Right atrium auricular region (tissue), 2 donors: ENCODE data around the gene GPC2. TPM values are rescaled to one million over a fixed set of nuclear protein-coding genes. Genes with fewer than 3 reads are reported as not detected.

Source experiments
- DNase-seq: peaks from one replicate; pipeline ENCODE4 v3.0.0-alpha.2; 2019; ENCODE audit warnings: low spot score
- H3K27ac ChIP-seq, 2 donors: fragments of 200-600 bp; sonication (generic); 1 replicate in 1 of 2; 2 replicates in 1 of 2; pipeline ENCODE4 v1.5.1; 2016 to 2019
- H3K27me3 ChIP-seq, 2 donors: fragments of 200-600 bp; sonication (generic); one replicate each; pipeline versions ENCODE4 v1.5.1 to v1.6.0; 2017 to 2019
- H3K36me3 ChIP-seq: fragments of 200-600 bp; sonication (generic); one replicate; pipeline ENCODE4 v1.5.1; 2016
- H3K4me1 ChIP-seq, 2 donors: fragments of 200-600 bp; sonication (generic); one replicate each; pipeline versions ENCODE4 v1.5.1 to v1.6.0; 2017 to 2019
- H3K4me3 ChIP-seq, 2 donors: fragments of 200-600 bp; sonication (generic); 1 replicate in 1 of 2; 2 replicates in 1 of 2; pipeline ENCODE4 v1.5.1; 2017 to 2019; ENCODE audit warnings: mild to moderate bottlenecking in 1 of 2, moderate library complexity in 1 of 2
- H3K9me3 ChIP-seq, 2 donors: fragments of 200-600 bp; sonication (generic); one replicate each; pipeline ENCODE4 v1.5.1; 2019
- total RNA-seq, 2 donors: library from RNA; depleted of rRNA; stranded (reverse); fragments of >200 nt; gene quantifications; one replicate each; pipeline ENCODE4 v1.1.0, GENCODE V29; 2016
- TF ChIP-seq, protein P1 (sequence below), 2 donors: fragments of 200-600 bp; sonication (generic); IDR thresholded peaks; one replicate each; pipeline ENCODE4 v1.5.1; 2019; ENCODE audit warnings: antibody characterized with exemption in 2 of 2

The GPC2 gene
- total RNA-seq, 2 donors from 2014 or later = 0.12 TPM; not detected in 1

DNA sequence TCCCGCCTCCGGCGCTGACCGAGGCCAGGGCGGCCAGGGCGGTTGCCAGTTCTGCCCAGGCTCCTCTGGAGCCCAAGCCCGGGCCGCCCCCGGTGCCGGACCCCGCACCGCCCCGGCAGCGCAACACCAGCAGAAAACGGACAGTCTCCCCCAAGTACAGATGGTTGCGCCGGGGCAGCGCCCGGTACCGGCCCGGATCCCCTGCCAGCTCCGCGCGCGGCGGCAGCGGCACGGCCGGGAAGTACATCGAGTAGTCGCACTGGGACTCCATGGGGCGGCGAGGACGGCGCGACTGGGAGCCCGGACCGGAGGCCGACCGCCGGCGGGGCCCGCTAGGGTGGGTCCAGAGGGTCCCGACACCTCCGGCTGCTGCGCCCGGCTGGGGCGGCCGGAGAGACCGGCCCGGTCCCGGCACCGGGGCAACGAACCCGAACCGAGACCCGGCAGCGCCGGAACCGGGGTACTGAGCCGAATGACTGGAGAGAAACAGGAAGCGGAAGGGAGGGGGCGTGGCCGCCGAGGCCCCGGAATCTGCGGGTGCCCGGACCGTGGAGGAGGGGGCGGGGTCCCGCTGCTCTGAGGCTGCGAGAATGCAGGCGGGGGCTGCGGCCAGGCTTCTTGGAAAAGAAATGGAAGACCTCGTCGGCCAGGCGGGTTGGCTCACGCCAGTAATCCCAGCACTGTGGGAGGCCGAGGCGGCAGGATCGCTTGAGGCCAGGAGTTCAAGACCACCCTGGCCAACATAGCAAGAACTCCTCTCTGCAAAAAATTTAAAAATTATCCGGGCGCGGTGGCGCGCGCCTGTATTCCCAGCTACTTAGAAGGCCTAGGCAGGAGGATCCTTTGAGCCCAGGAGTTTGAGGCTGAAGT is 18.7 kb downstream of the GPC2 start, which contains the start of gene TRAPPC14:
TRAPPC14 (minus strand) TSS at position 495 of the 870 bp plus-strand sequence; CDS start at position 271, 224 bp downstream.
- Histone ChIP-seq H3K4me3 (peak within 1 kb of the TSS; percentile 71 to 74), H3K4me1 (peaks cover 0 to 22% of the 10 kb centered on the region in 2 donors), H3K27me3 (no peaks in the 10 kb centered on the region), H3K9me3 (no peaks in the 10 kb centered on the region), H3K27ac (peak within 1 kb of the TSS; percentile 72 to 80), H3K36me3 (peaks cover 32% of the 10 kb centered on the region)
- TF ChIP-seq, protein P1, sequence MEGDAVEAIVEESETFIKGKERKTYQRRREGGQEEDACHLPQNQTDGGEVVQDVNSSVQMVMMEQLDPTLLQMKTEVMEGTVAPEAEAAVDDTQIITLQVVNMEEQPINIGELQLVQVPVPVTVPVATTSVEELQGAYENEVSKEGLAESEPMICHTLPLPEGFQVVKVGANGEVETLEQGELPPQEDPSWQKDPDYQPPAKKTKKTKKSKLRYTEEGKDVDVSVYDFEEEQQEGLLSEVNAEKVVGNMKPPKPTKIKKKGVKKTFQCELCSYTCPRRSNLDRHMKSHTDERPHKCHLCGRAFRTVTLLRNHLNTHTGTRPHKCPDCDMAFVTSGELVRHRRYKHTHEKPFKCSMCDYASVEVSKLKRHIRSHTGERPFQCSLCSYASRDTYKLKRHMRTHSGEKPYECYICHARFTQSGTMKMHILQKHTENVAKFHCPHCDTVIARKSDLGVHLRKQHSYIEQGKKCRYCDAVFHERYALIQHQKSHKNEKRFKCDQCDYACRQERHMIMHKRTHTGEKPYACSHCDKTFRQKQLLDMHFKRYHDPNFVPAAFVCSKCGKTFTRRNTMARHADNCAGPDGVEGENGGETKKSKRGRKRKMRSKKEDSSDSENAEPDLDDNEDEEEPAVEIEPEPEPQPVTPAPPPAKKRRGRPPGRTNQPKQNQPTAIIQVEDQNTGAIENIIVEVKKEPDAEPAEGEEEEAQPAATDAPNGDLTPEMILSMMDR (IDR thresholded peaks at IDR 0.05) = no peak
- DNase-seq = peak; percentile 92

DNA sequence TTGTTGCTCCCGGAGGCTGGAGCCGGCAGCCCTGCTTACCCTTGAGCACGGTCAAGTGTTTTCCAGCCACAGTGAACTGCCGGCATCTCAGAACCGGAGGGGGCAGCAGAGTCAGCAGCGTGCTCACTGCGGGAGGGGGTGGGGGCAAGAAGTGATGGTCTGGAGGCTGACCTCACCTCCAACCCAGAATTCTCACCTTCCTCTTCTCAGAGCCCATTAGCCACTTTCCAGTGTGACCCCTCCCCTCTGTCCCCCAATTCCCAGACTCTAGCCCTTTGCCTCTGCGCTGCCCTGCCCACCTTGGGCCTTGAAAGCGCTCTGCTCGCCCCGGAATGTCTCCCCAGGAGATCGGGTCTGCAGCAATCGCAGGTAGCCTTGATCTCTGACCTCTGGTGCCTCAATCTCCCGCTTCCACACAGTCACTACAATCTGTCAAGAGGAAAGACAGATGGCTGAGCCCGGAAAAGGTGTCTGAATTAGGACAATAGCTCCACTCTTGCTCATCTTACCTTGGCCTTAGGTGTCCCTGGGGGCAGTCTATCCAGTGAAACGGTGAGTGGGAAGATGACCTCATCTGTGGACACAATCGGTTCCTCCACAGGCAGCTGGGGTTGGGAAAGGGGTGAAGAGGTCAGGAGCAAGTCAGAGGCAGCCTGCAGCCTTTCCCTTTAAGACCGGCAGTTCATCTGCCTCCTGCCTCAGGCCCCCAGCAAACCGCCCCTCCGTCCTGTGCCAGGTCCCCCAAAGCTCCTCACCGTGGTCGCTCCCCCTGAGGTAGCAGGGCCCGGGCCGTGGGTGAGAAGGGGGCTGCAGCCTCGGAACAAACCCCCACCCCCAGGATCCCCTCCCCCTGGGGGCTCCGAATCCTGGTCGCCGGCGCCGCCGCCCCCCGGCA is 19.6 kb downstream of the GPC2 start:
- H3K4me1 ChIP-seq = peaks cover 0 to 22% of the 10 kb centered on the region in 2 donors
- no peaks in the 10 kb centered on the region for H3K9me3 ChIP-seq
- H3K4me3 ChIP-seq = peak overlapping the region; percentile 71 to 74
- no peaks in the 10 kb centered on the region for H3K27me3 ChIP-seq
- peak overlapping the region; percentile 72 to 80 for H3K27ac ChIP-seq
- DNase-seq = peak; percentile 69
- H3K36me3 ChIP-seq = peaks cover 33% of the 10 kb centered on the region
- TF ChIP-seq, protein P1 (IDR thresholded peaks at IDR 0.05) = no peak

DNA sequence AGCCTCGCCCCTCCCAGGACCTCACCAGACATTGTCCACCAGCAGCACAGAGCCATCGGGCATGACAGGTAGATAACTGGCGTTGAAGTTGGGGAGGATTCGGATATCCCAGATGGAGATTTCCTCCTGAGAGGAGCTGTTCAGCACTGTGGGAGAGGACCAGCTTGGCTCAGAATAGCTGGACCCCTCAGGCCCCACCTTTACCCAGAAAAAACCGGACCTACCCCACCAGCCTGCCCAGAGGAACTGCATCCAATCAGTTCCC is 20.2 kb downstream of the GPC2 start:
- H3K27ac ChIP-seq = peak overlapping the region in 1 of 2 donors; percentile 80
- TF ChIP-seq, protein P1 (IDR thresholded peaks at IDR 0.05) = no peak
- peaks cover 0 to 22% of the 10 kb centered on the region in 2 donors for H3K4me1 ChIP-seq
- peaks cover 33% of the 10 kb centered on the region for H3K36me3 ChIP-seq
- no peak overlapping the region for H3K4me3 ChIP-seq
- no peak for DNase-seq
- H3K27me3 ChIP-seq = no peaks in the 10 kb centered on the region
- H3K9me3 ChIP-seq = no peaks in the 10 kb centered on the region

DNA sequence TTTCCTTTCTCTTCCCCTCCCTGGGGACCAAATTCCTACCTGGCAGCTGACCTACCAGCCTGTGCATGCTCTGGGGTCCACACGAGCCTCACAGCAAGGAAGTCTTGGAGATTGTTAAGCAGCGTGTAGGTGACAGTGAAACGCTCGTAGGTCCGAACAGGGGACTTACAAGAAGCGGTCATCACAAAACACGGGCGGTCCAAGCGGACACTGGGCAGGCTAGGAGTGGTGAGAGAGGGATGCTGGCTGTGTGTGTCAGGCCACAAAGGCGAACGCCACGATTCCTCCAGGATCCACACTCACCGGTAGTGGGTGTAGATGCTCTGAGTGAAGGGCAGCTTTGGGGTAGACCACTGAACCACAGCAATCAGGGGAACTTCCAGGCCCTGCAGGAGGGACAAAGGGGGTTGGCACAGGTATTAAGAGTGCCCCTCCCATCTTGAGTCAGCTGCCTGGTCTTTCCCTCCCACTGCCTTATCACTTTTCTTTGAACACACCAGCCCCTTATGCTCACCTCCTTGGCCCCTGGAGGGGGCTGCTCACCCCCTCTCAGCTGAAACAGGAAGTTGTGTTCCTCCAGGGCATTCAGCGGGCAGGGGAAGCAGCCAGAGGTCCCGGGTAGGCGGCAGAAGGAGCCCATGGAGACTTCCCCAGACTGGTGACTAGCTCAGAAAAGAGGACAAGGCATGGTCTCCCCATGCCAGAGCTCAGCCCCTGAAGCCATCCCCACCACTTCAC is 20.7 kb downstream of the GPC2 start:
- H3K9me3 ChIP-seq = no peaks in the 10 kb centered on the region
- peak overlapping the region in 1 of 2 donors; percentile 80 for H3K27ac ChIP-seq
- no peak overlapping the region for H3K4me3 ChIP-seq
- H3K27me3 ChIP-seq = no peaks in the 10 kb centered on the region
- no peak for DNase-seq
- TF ChIP-seq, protein P1 (IDR thresholded peaks at IDR 0.05) = no peak
- peaks cover 33% of the 10 kb centered on the region for H3K36me3 ChIP-seq
- peaks cover 0 to 22% of the 10 kb centered on the region in 2 donors for H3K4me1 ChIP-seq

DNA sequence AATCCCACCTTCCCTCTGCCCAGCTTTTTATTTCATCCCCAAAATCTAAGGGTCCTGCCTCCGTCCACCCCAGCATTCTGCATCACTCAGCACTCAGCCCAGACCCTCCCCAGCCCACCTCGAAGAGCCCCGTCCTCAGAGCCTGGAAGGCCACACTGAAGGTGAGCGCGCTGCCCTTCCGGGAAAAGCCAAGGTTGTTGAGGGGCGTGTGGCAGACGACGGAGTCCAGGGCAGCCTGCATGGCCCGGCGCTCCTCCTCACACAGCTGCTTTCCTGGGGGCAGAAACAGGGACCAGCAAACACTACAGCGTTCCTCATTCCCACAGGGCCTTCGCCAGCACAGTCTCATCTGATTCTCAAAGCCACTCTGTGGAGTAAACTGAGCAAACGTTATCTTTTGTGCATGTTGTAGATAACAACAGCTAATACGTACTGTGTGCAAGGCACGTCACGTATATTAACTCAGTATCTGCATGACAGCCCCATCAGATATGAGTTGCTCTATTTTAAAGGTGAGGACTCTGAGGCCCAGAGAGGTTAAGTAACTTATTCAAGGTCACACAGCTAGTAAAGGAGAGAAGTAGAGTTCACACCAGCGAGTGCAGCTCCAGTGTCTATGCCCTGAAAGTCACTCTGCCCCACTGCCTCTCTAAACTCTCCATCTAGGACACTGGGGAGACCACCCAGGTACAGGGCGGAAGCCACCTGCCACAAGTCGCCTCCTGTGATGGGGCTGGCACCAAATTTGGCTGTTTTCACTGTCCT is 21.4 kb downstream of the GPC2 start:
- TF ChIP-seq, protein P1 (IDR thresholded peaks at IDR 0.05) = no peak
- Histone ChIP-seq H3K9me3 (no peaks in the 10 kb centered on the region), H3K4me1 (peaks cover 0 to 22% of the 10 kb centered on the region in 2 donors), H3K4me3 (no peak overlapping the region), H3K27ac (no peak overlapping the region), H3K36me3 (peaks cover 33% of the 10 kb centered on the region), H3K27me3 (no peaks in the 10 kb centered on the region)
- DNase-seq = no peak
